Mesodermal cell (in vitro differentiated cells): ENCODE data around the gene LYL1.

Source experiments
- H3K27ac ChIP-seq: 2 replicates; pipeline ENCODE4 v1.7.0; 2013; ENCODE audit warnings: mild to moderate bottlenecking, low read depth, low read length, moderate library complexity; ENCODE audit not compliant: severe bottlenecking
- H3K36me3 ChIP-seq: 2 replicates; pipeline ENCODE4 v1.7.1; 2013; ENCODE audit warnings: mild to moderate bottlenecking, low read length, moderate library complexity; ENCODE audit not compliant: control insufficient read depth, insufficient read depth
- H3K4me1 ChIP-seq: one replicate; pipeline ENCODE4 v1.7.1; 2013; ENCODE audit warnings: mild to moderate bottlenecking, low read length; ENCODE audit not compliant: insufficient read depth, control insufficient read depth, poor library complexity, severe bottlenecking
- H3K4me3 ChIP-seq: 2 replicates; pipeline ENCODE4 v1.7.0; 2013; ENCODE audit warnings: low read length, control low read depth, mild to moderate bottlenecking; ENCODE audit not compliant: insufficient read depth, poor library complexity, severe bottlenecking; ENCODE audit errors: extremely low read depth
- H3K9me3 ChIP-seq: 2 replicates; pipeline ENCODE4 v1.7.1; 2013; ENCODE audit warnings: mild to moderate bottlenecking, low read length, moderate library complexity; ENCODE audit not compliant: control insufficient read depth
- WGBS, 2 experiments: methylation state at CpG; one replicate each; pipeline ENCODE4 v1.1.5; 2013; ENCODE audit warnings: missing lambda C conversion rate in 2 of 2; ENCODE audit not compliant: insufficient coverage in 2 of 2; 5-methylcytosine and 5-hydroxymethylcytosine counted together

LYL1 gene

DNA sequence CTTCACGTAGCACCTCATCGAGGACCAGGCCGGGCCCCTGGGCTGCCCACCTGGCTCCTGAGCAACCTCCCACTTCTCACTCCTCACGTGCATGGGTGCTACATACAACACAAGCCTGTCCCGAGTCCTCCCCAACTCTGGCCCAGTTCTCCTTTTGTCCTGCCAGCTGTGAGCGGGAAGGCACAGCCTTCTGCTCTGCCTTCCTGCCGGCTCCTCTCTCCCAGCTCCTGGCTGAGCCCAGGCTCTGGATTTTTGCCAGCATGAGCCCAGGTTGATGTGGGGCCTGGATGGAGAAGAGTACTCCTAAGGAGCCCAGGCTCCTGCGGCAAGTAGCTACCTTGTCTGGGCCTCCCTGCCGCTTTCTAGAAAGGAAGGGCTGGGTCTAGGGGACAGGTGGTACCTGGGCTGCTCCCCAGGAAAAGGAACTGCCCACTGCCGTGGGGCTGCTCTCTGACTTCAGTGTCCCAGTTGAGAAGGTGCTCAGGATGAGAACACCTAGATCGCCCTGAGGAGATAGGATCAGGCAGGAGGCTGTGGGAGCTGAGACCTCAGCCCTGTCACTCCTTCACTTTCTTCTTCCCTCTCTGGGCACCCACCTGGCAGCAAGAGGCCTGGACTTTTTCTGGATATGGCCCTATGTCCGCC is 23.6 kb downstream of the LYL1 start:
- WGBS, 2 experiments = 84 to 93% methylated on average over 11 to 12 of the region's 12 CpGs
- H3K4me1 ChIP-seq = peaks cover 5% of the 10 kb centered on the region
- H3K9me3 ChIP-seq = no peaks in the 10 kb centered on the region
- H3K36me3 ChIP-seq = no peaks in the 10 kb centered on the region
- H3K4me3 ChIP-seq = no peak overlapping the region
- H3K27ac ChIP-seq = no peak overlapping the region

DNA sequence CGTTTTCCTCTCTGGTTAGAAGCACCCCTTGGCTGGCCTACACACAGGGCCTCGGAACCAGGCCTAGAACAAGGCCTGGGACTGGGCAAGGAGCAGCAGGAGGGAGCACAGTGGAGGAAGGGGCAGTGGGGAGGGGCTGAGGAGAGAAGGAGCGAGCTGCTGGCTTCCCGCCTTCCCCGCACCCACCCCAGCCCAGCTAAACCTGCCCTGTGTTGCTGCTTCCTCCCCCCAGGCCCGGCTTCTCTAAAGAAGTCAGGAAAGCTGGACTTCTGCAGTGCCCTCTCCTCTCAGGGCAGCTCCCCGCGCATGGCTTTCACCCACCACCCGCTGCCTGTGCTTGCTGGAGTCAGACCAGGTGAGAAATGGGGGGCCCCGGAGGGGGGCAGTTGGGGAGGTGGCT is 24.3 kb downstream of the LYL1 start:
- Histone ChIP-seq H3K4me1 (peaks cover 5% of the 10 kb centered on the region), H3K4me3 (no peak overlapping the region), H3K36me3 (no peaks in the 10 kb centered on the region), H3K9me3 (no peaks in the 10 kb centered on the region), H3K27ac (no peak overlapping the region)
- 60 to 73% methylated on average over 1 to 5 of the region's 10 CpGs for WGBS, 2 experiments

DNA sequence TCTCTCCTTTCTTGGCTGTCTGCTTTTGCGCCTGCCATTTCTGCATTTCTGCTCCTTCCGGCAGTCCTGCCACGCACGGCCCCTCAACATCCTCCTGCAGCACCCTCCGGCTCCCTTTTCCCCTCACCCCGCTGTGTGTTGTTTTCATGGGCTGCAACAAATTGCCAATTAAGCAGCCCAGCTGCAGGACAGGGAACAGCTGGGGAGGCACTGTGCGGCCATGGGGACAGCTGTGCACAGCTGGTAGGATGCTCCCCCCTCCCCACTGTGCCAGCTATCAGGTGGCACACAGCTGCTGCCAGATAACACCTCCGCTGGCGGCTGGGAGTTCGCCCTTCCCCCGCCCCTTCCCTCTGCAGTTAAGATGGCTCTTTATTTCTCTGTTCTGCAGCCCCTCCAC is 25.4 kb downstream of the LYL1 start:
- Histone ChIP-seq H3K4me3 (no peak overlapping the region), H3K36me3 (no peaks in the 10 kb centered on the region), H3K27ac (no peak overlapping the region), H3K4me1 (peaks cover 5% of the 10 kb centered on the region), H3K9me3 (no peaks in the 10 kb centered on the region)
- WGBS, 2 experiments = 70 to 74% methylated on average over 8 to 9 of the region's 11 CpGs

DNA sequence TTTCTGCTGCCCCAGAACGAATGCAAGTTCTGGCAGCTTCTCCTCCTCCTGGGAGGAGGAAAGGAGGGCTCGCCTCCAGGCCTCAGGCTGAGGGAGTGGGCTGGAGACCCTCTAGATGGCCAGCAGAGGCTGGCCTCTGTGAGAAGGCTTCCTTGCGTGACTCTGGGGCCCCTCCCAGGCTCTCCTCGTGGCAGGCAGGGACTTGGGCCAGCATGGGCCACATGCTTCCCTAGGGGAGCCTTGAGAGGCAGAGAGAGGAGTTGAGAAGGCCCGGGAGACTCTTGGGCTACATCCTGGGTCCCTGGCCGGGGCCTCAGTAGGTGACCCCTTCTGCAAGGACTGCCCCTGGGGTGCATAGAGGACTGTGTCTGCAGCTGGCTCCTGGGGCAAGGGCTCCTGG is 25.9 kb downstream of the LYL1 start:
- WGBS, 2 experiments = 59 to 71% methylated on average over 5 to 6 of the region's 6 CpGs
- Histone ChIP-seq H3K4me1 (peaks cover 5% of the 10 kb centered on the region), H3K27ac (no peak overlapping the region), H3K4me3 (no peak overlapping the region), H3K9me3 (no peaks in the 10 kb centered on the region), H3K36me3 (no peaks in the 10 kb centered on the region)

DNA sequence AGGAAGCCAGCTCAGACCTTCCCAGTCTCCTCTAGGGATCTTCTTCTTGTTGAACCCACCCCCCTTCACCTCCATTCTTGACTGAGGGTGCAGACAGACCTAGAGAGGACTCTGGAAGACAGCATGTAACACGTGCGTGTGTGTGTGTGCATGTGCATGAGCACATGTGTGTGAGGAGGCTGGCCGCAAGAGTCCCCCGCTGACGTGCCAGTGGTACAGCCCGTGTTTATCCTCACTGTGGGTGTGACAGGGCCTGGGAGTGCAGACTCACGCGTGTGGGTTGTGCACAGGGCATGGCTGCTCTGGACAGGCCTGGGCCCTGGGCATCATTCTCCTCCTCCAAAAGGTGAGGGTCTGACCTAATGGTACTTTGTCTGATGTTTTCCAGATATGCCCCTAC is 26.3 kb downstream of the LYL1 start:
- Histone ChIP-seq H3K9me3 (no peaks in the 10 kb centered on the region), H3K4me1 (peaks cover 5% of the 10 kb centered on the region), H3K4me3 (no peak overlapping the region), H3K27ac (no peak overlapping the region), H3K36me3 (no peaks in the 10 kb centered on the region)
- 90 to 99% methylated on average over 6 to 8 of the region's 8 CpGs for WGBS, 2 experiments

DNA sequence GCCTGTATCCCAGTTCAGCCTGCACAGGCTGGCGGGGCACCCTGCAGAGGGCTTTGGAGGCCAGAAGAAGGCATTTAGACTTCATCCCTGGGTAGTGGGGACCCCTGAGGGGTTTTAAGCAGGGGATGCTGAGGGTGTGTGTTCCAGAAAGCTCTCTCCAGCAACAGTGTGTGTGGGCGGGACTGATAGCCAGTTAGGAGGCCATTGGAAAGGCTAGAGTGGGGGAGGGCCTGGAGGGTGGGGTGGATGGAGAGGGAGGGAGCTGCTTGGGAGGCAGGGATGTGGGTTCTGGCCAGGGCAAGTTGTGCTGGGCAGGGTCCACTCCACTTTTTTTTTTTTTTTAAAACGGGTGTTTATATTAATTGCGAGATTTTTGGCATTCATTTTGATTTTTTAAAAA is 28.3 kb downstream of the LYL1 start:
- Histone ChIP-seq H3K4me1 (peaks cover 5% of the 10 kb centered on the region), H3K36me3 (no peaks in the 10 kb centered on the region), H3K27ac (no peak overlapping the region), H3K4me3 (no peak overlapping the region), H3K9me3 (no peaks in the 10 kb centered on the region)
- 90 to 96% methylated on average over 2 to 3 of the region's 4 CpGs for WGBS, 2 experiments

DNA sequence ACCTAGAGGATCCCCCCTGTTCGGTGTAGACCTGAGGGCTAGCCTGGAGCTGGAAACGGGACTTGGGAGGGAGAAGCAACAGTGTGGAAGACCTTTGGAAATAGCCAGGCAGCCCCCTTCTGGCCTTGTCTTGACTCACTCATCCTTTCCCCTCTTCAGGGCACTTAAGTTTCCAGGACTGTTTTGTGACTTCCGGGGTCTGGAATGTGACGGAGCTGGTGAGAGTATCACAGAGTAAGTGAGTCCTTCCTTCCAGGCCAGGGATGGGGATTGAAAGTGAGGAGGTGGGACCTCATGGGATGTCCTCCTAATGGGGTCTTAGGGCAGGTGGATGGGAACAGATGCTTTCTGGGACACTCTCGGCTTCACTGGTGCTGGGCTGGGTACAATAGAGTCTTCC is 29.4 kb downstream of the LYL1 start:
- Histone ChIP-seq H3K4me1 (peaks cover 5% of the 10 kb centered on the region), H3K4me3 (no peak overlapping the region), H3K27ac (no peak overlapping the region), H3K9me3 (no peaks in the 10 kb centered on the region), H3K36me3 (no peaks in the 10 kb centered on the region)
- WGBS, 2 experiments = 73 to 84% methylated on average over 5 of the region's 5 CpGs

DNA sequence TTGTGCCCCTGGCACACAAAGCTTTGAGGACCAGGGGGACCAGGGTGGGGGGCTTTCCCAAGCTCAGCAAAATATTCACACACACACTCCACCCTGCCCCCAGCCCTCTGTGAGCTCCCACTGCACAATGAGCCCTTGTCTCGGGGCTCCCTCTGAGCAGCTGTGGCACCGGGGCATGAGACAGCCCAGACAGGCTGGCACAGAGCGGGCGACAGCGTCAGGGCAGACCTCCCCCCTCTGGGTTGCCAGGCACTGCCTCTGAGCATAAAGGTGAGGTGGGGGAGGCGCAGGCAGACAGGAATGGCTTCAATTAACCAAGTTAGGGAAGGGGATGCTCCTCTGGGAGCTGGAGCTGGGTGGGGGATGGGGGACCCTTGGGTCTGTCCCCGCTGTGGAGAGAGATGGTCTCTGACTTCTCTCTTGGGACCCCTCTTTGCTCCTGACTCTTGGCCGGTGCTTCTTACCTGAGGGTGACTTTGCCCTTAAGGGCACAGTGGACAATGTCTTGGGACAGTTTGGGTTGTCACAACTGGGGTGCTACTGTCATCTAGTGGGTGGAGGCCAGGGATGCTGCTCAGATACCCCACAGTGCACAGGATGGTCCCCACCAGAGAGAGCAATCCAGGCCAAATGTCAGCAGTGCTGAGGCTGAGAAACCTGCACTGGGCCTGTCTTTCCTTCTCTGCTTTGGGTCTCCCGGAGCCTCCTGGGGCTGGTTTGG is 30.3 kb downstream of the LYL1 start:
- Histone ChIP-seq H3K27ac (no peak overlapping the region), H3K4me1 (peaks cover 4% of the 10 kb centered on the region), H3K36me3 (no peaks in the 10 kb centered on the region), H3K4me3 (no peak overlapping the region), H3K9me3 (no peaks in the 10 kb centered on the region)
- 83 to 96% methylated on average over 5 to 7 of the region's 9 CpGs for WGBS, 2 experiments

DNA sequence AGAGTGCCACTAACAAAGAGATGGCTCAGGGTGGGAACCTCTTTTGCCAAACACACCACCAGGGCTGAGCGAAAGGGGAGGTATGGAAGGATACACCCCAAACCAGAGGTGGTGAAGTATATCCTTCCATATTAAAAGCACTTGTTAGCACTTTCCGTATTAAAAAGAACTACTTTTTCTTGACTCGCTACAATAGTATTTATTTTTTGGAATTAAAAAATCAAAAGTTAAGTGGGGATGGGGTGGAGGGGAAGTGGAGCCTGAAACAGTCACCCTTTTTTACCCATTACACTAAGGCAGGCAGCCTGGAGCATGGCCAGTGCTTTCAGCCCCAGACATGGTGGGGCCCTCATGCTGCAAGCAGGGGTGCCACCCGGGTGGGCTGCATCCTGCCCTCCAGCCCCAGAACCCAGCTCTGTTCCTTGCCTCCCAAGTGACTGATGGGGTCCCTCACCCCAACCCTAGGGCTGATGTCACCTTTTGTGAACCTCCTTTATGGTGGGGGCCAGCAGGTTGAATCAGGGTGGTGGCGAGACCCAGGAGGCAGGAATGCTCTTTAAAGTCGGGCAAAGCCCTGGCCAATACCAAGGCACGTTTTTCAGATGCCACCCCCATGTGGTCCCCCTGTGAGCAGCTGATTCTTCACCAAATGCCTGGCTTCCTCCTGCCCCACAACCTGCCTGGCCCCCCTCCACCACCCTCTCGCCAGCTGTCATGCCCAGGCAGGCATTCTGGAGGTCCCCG is 31.0 kb downstream of the LYL1 start:
- WGBS, 2 experiments = 73 to 87% methylated on average over 6 of the region's 9 CpGs

DNA sequence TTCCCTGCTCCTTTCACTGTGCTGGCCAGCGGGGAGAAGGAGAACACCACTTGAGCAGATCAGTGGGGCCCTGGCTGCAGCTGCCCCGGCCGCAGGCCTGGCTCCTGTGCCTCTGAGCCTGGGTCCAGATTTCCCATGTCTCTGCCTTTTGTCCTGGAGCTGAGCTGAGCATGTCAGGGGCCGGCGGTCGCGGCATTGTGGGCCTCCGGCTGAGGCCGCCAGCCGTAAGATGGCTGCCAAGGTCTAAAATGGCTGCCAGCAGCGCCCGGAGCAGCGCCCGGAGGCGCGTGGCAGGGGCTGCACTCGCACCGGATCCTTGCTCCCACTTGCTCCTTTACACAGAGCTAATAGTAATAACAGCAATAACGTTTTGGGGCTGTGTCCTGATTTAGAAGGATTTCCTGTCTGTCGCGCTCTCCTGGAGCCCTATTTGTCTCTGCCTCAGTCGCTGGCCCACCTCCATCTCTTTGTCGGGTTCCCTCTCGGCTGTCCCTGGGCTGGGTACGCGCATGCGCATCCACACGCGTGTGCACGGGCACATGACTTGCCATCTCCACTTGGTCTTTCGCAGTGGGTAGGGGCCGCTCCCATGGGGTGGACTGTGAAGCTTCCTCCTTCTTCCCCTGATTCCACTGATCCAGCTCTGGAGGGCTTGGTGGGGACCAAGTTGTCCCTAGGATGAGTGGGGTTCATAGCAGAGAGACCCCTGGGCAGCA is 32.1 kb downstream of the LYL1 start:
- H3K27ac ChIP-seq = no peak overlapping the region

More for the DNA sequence above, 31.0 kb downstream of the LYL1 start:
- Histone ChIP-seq H3K27ac (no peak overlapping the region), H3K4me1 (no peaks in the 10 kb centered on the region), H3K36me3 (no peaks in the 10 kb centered on the region), H3K9me3 (no peaks in the 10 kb centered on the region), H3K4me3 (no peak overlapping the region)

More for the DNA sequence above, 32.1 kb downstream of the LYL1 start:
- 95 to 97% methylated on average over 30 to 31 of the region's 32 CpGs for WGBS, 2 experiments
- Histone ChIP-seq H3K9me3 (no peaks in the 10 kb centered on the region), H3K36me3 (no peaks in the 10 kb centered on the region), H3K4me3 (no peak overlapping the region), H3K4me1 (no peaks in the 10 kb centered on the region)
